Mesendoderm (in vitro differentiated cells): ENCODE measurements around the gene NOSIP.

ENCODE experiments used
- DNase-seq: peaks from one replicate; pipeline ENCODE4 v3.0.0; 2013
- H2AK5ac ChIP-seq: 2 replicates; pipeline ENCODE4 v1.6.1; 2013; ENCODE audit warnings: low read length, inconsistent platforms
- H2BK120ac ChIP-seq: 2 replicates; pipeline ENCODE4 v1.6.1; 2013; ENCODE audit warnings: low read depth, mild to moderate bottlenecking, low read length, moderate library complexity, mixed read lengths
- H2BK15ac ChIP-seq: replicated peaks from 2 replicates; pipeline ENCODE4 v1.6.1; 2013; ENCODE audit warnings: low read depth, mild to moderate bottlenecking, moderate library complexity
- H2BK5ac ChIP-seq: 2 replicates; pipeline ENCODE4 v1.6.1; 2013; ENCODE audit warnings: low read length, inconsistent platforms
- H3K18ac ChIP-seq: 2 replicates; pipeline ENCODE4 v1.6.1; 2013; ENCODE audit warnings: mild to moderate bottlenecking, low read length, mixed read lengths
- H3K23ac ChIP-seq: one replicate; pipeline ENCODE4 v1.6.1; 2013; ENCODE audit warnings: low read length
- H3K27ac ChIP-seq: 2 replicates; pipeline ENCODE4 v1.5.1; 2013; ENCODE audit warnings: low read depth, mild to moderate bottlenecking, inconsistent platforms, low read length, moderate library complexity
- H3K27me3 ChIP-seq: 2 replicates; pipeline ENCODE4 v1.6.1; 2013; ENCODE audit warnings: low read length, control low read depth, mild to moderate bottlenecking, inconsistent platforms; ENCODE audit not compliant: insufficient read depth, poor library complexity
- H3K36me3 ChIP-seq: 2 replicates; pipeline ENCODE4 v1.6.1; 2013; ENCODE audit warnings: low read length, inconsistent platforms; ENCODE audit not compliant: control insufficient read depth, insufficient read depth
- H3K4ac ChIP-seq: one replicate; pipeline ENCODE4 v1.6.1; 2013; ENCODE audit warnings: low read depth, mild to moderate bottlenecking, low read length, moderate library complexity
- H3K4me1 ChIP-seq: 2 replicates; pipeline ENCODE4 v1.6.1; 2013; ENCODE audit warnings: low read depth, low read length, inconsistent platforms; ENCODE audit not compliant: control insufficient read depth
- H3K4me2 ChIP-seq: 2 replicates; pipeline ENCODE4 v1.6.1; 2013; ENCODE audit warnings: low read length
- H3K4me3 ChIP-seq: 2 replicates; pipeline ENCODE4 v1.5.1; 2013; ENCODE audit warnings: mild to moderate bottlenecking, low read length
- H3K56ac ChIP-seq: one replicate; pipeline ENCODE4 v1.6.1; 2013; ENCODE audit warnings: low read length
- H3K79me1 ChIP-seq: 2 replicates; pipeline ENCODE4 v1.6.1; 2013; ENCODE audit warnings: low read length, inconsistent platforms
- H3K79me2 ChIP-seq: 2 replicates; pipeline ENCODE4 v1.6.1; 2013; ENCODE audit warnings: mild to moderate bottlenecking, low read length; ENCODE audit not compliant: control insufficient read depth, insufficient read depth
- H3K9ac ChIP-seq: 2 replicates; pipeline ENCODE4 v1.6.1; 2013; ENCODE audit warnings: low read length, inconsistent platforms
- H4K5ac ChIP-seq: one replicate; pipeline ENCODE4 v1.6.1; 2013; ENCODE audit warnings: low read length
- H4K8ac ChIP-seq: one replicate; pipeline ENCODE4 v1.6.1; 2013; ENCODE audit warnings: low read depth, mild to moderate bottlenecking, control low read depth, low read length, moderate library complexity
- WGBS: extraction: QIAGEN DNeasy Blood & Tissue Kit; methylation state at CpG from one replicate; pipeline ENCODE4 v1.1.7; 2013; ENCODE audit warnings: low lambda C conversion rate, missing lambda C conversion rate; ENCODE audit not compliant: insufficient coverage; ENCODE audit errors: extremely low coverage; 5-methylcytosine and 5-hydroxymethylcytosine counted together

NOSIP gene

GRCh38 chr19:49544154-49544553 lies 36.2 kb downstream of the NOSIP start:
- Histone ChIP-seq H3K18ac (no peak overlapping the region), H3K27me3 (no peaks in the 10 kb centered on the region), H3K56ac (no peak overlapping the region), H3K4me3 (no peak overlapping the region), H2BK5ac (no peak overlapping the region), H3K4me2 (no peak overlapping the region), H4K8ac (no peak overlapping the region), H3K27ac (no peak overlapping the region), H2AK5ac (no peak overlapping the region), H3K79me2 (no peaks in the 10 kb centered on the region), H3K79me1 (no peaks in the 10 kb centered on the region), H3K9ac (no peak overlapping the region), H3K36me3 (no peaks in the 10 kb centered on the region), H2BK15ac (no peak overlapping the region), H4K5ac (no peak overlapping the region), H3K4me1 (no peaks in the 10 kb centered on the region), H3K4ac (no peak overlapping the region), H2BK120ac (no peak overlapping the region), H3K23ac (no peak overlapping the region)
- WGBS: no CpG with 5 or more reads among the region's 5 CpGs
- DNase-seq: no peak

- Histone ChIP-seq H3K4me2 (no peak overlapping the region), H2BK5ac (no peak overlapping the region), H3K9ac (no peak overlapping the region), H4K5ac (no peak overlapping the region), H2AK5ac (no peak overlapping the region), H3K18ac (no peak overlapping the region), H3K27me3 (no peaks in the 10 kb centered on the region), H3K4ac (no peak overlapping the region), H3K4me1 (no peaks in the 10 kb centered on the region), H3K27ac (no peak overlapping the region), H3K56ac (no peak overlapping the region), H3K79me2 (no peaks in the 10 kb centered on the region), H3K79me1 (no peaks in the 10 kb centered on the region), H2BK120ac (no peak overlapping the region), H3K23ac (no peak overlapping the region), H3K36me3 (no peaks in the 10 kb centered on the region), H3K4me3 (no peak overlapping the region), H4K8ac (no peak overlapping the region), H2BK15ac (no peak overlapping the region)
- no CpG with 5 or more reads among the region's 14 CpGs for WGBS
- DNase-seq: no peak
These were observed 37.3 kb downstream of the NOSIP start for GRCh38 chr19:49543032-49543431.

GRCh38 chr19:49542446-49542845 lies 37.9 kb downstream of the NOSIP start:
- no peak overlapping the region for H3K18ac ChIP-seq
- H2BK120ac ChIP-seq: no peak overlapping the region
- H2AK5ac ChIP-seq: no peak overlapping the region
- H3K4me3 ChIP-seq: no peak overlapping the region
- H3K79me2 ChIP-seq: no peaks in the 10 kb centered on the region
- no peak overlapping the region for H4K8ac ChIP-seq
- no peak overlapping the region for H3K9ac ChIP-seq
- no peak overlapping the region for H3K4ac ChIP-seq
- H2BK15ac ChIP-seq: no peak overlapping the region
- no peaks in the 10 kb centered on the region for H3K4me1 ChIP-seq
- H3K27ac ChIP-seq: no peak overlapping the region
- no peak overlapping the region for H3K23ac ChIP-seq
- no peaks in the 10 kb centered on the region for H3K79me1 ChIP-seq
- no CpG with 5 or more reads among the region's 16 CpGs for WGBS
- no peak for DNase-seq
- H3K56ac ChIP-seq: no peak overlapping the region
- no peak overlapping the region for H3K4me2 ChIP-seq
- H3K36me3 ChIP-seq: no peaks in the 10 kb centered on the region
- H2BK5ac ChIP-seq: no peak overlapping the region
- no peak overlapping the region for H4K5ac ChIP-seq
- no peaks in the 10 kb centered on the region for H3K27me3 ChIP-seq

GRCh38 chr19:49541914-49542313 lies 38.4 kb downstream of the NOSIP start:
- WGBS: no CpG with 5 or more reads among the region's 6 CpGs
- H3K4me3 ChIP-seq: no peak overlapping the region
- no peak overlapping the region for H3K18ac ChIP-seq
- H3K56ac ChIP-seq: no peak overlapping the region
- no peaks in the 10 kb centered on the region for H3K79me1 ChIP-seq
- no peak overlapping the region for H2BK5ac ChIP-seq
- no peak for DNase-seq
- no peaks in the 10 kb centered on the region for H3K27me3 ChIP-seq
- no peak overlapping the region for H4K8ac ChIP-seq
- H3K79me2 ChIP-seq: no peaks in the 10 kb centered on the region
- no peak overlapping the region for H2BK15ac ChIP-seq
- no peak overlapping the region for H2AK5ac ChIP-seq
- no peak overlapping the region for H2BK120ac ChIP-seq
- no peak overlapping the region for H4K5ac ChIP-seq
- no peak overlapping the region for H3K9ac ChIP-seq
- no peak overlapping the region for H3K4ac ChIP-seq
- no peak overlapping the region for H3K23ac ChIP-seq
- no peak overlapping the region for H3K27ac ChIP-seq
- H3K4me1 ChIP-seq: no peaks in the 10 kb centered on the region
- no peak overlapping the region for H3K4me2 ChIP-seq
- no peaks in the 10 kb centered on the region for H3K36me3 ChIP-seq

- H3K56ac ChIP-seq: no peak overlapping the region
- no peak overlapping the region for H2BK120ac ChIP-seq
- DNase-seq: no peak
- no peak overlapping the region for H3K4me3 ChIP-seq
- H3K4me1 ChIP-seq: no peaks in the 10 kb centered on the region
- WGBS: no CpG with 5 or more reads among the region's 13 CpGs
- H2BK15ac ChIP-seq: no peak overlapping the region
- H3K4ac ChIP-seq: no peak overlapping the region
- no peak overlapping the region for H3K9ac ChIP-seq
- no peaks in the 10 kb centered on the region for H3K36me3 ChIP-seq
- H3K23ac ChIP-seq: no peak overlapping the region
- H3K79me1 ChIP-seq: no peaks in the 10 kb centered on the region
- no peak overlapping the region for H3K4me2 ChIP-seq
- no peak overlapping the region for H4K5ac ChIP-seq
- no peak overlapping the region for H4K8ac ChIP-seq
- no peak overlapping the region for H2BK5ac ChIP-seq
- no peaks in the 10 kb centered on the region for H3K79me2 ChIP-seq
- no peak overlapping the region for H2AK5ac ChIP-seq
- H3K18ac ChIP-seq: no peak overlapping the region
- no peaks in the 10 kb centered on the region for H3K27me3 ChIP-seq
- H3K27ac ChIP-seq: no peak overlapping the region
These were observed 41.0 kb downstream of the NOSIP start for GRCh38 chr19:49539192-49539952.

- Histone ChIP-seq H3K9ac (no peak overlapping the region), H3K36me3 (no peaks in the 10 kb centered on the region), H4K8ac (no peak overlapping the region), H3K79me2 (no peaks in the 10 kb centered on the region), H3K4me2 (no peak overlapping the region), H3K4ac (no peak overlapping the region), H3K27me3 (no peaks in the 10 kb centered on the region), H3K18ac (no peak overlapping the region), H3K79me1 (no peaks in the 10 kb centered on the region), H4K5ac (no peak overlapping the region), H3K27ac (no peak overlapping the region), H2BK15ac (no peak overlapping the region), H3K4me1 (no peaks in the 10 kb centered on the region), H3K23ac (no peak overlapping the region), H2BK120ac (no peak overlapping the region), H3K4me3 (no peak overlapping the region), H2AK5ac (no peak overlapping the region), H3K56ac (no peak overlapping the region), H2BK5ac (no peak overlapping the region)
- no CpG with 5 or more reads among the region's 5 CpGs for WGBS
- DNase-seq: no peak
These were observed 41.7 kb downstream of the NOSIP start for GRCh38 chr19:49538643-49539042.
